ENCODE measurements around the gene CDADC1. TPM values are rescaled to one million over a fixed set of nuclear protein-coding genes. Genes with fewer than 3 reads are reported as not detected.

The CDADC1 gene
- total RNA-seq, 1 donor from 2014 or later = 7.2 TPM

DNA sequence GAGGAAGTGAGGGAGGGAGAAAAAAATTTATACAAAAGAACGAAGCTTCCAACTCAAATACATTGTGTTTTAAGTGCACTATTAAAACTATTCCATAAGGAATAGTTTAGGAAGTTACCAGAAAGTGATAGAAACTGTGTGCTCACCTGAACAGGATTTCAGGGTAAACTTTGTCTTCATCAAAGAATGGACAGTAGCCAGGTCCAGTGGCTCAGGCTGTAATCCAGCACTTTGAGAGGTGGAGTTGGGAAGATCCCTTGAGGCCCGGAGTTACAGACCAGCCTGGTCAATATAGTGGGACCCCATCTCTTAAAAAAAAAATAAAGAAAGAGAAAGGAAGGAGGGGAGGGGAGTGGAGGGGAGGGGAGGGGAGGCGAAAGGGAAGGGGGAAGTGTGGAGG is 13.0 kb upstream of the CDADC1 start:
- Mint-ChIP-seq H3K4me3 (ENCODE audit: unreplicated experiment) (no peak overlapping the region), H3K27me3 (ENCODE audit: low read depth, unreplicated experiment) (no peaks in the 10 kb centered on the region), H3K27ac (ENCODE audit: unreplicated experiment) (no peak overlapping the region), H3K9me3 (ENCODE audit: unreplicated experiment) (no peaks in the 10 kb centered on the region), H3K36me3 (ENCODE audit: low read depth, unreplicated experiment) (no peaks in the 10 kb centered on the region), H3K4me1 (ENCODE audit: low read depth, unreplicated experiment) (peaks cover 7% of the 10 kb centered on the region)
- DNase-seq (ENCODE audit: low read depth) (no peak), FAIRE-seq (no peak)
- Histone ChIP-seq H2AFZ (ENCODE audit: low read depth, low read length) (no peak overlapping the region), H3K9me3 (ENCODE audit: insufficient read depth, low read depth, low read length) (no peaks in the 10 kb centered on the region), H3K4me1 (ENCODE audit: insufficient read depth, low read length) (no peaks in the 10 kb centered on the region), H3K27ac (ENCODE audit: low read depth, low read length) (no peak overlapping the region), H3K4me2 (ENCODE audit: low read length) (no peak overlapping the region), H3K4me3 (ENCODE audit: insufficient read depth, low read depth, low read length) (no peak overlapping the region), H3K27me3 (ENCODE audit: insufficient read depth, low read length) (peaks cover 3% of the 10 kb centered on the region), H3K36me3 (ENCODE audit: insufficient read depth, low read length) (no peaks in the 10 kb centered on the region), H3K79me2 (ENCODE audit: insufficient read depth, low read length) (no peaks in the 10 kb centered on the region), H3K9ac (ENCODE audit: low read length) (no peak overlapping the region), H4K20me1 (ENCODE audit: insufficient read depth, low read length) (no peaks in the 10 kb centered on the region)
- TF ChIP-seq EZH2 (IDR thresholded peaks at IDR 0.05; ENCODE audit: insufficient read depth, low read length) = no peak
- TF ChIP-seq, protein P1, sequence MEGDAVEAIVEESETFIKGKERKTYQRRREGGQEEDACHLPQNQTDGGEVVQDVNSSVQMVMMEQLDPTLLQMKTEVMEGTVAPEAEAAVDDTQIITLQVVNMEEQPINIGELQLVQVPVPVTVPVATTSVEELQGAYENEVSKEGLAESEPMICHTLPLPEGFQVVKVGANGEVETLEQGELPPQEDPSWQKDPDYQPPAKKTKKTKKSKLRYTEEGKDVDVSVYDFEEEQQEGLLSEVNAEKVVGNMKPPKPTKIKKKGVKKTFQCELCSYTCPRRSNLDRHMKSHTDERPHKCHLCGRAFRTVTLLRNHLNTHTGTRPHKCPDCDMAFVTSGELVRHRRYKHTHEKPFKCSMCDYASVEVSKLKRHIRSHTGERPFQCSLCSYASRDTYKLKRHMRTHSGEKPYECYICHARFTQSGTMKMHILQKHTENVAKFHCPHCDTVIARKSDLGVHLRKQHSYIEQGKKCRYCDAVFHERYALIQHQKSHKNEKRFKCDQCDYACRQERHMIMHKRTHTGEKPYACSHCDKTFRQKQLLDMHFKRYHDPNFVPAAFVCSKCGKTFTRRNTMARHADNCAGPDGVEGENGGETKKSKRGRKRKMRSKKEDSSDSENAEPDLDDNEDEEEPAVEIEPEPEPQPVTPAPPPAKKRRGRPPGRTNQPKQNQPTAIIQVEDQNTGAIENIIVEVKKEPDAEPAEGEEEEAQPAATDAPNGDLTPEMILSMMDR (IDR thresholded peaks at IDR 0.05; ENCODE audit: insufficient read depth, low read depth, low read length) = no peak

DNA sequence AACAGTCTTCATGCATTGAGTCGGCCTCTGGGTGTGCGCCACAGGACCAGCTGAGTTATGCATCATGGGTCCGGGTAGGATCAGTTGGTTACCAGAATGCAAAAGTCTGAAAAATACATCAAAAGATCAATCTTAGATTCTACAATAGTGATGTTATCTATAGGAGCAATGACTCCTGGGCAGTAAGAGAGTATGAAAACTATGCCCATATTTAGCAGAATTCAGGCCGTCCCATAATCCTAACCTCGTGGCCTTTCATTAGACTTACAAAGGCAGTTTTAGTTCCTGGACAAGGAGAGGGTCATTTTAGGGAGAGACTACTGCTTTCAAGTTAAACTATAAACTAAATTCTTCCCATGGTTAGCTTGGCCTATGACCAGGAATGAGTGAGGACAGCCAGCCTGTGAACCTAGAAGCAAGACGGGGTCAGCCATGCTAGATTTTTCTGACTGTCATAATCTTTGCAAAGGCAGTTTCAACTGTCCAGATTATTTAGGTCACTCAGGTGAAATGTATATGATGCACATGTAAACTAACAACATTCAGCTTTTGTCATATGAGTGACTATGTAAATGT is 11.8 kb upstream of the CDADC1 start:
- Histone ChIP-seq H3K27ac (ENCODE audit: low read depth, low read length) (no peak overlapping the region), H3K4me1 (ENCODE audit: insufficient read depth, low read length) (no peaks in the 10 kb centered on the region), H3K79me2 (ENCODE audit: insufficient read depth, low read length) (no peaks in the 10 kb centered on the region), H4K20me1 (ENCODE audit: insufficient read depth, low read length) (no peaks in the 10 kb centered on the region), H3K4me2 (ENCODE audit: low read length) (no peak overlapping the region), H3K9me3 (ENCODE audit: insufficient read depth, low read depth, low read length) (no peaks in the 10 kb centered on the region), H3K27me3 (ENCODE audit: insufficient read depth, low read length) (peaks cover 3% of the 10 kb centered on the region), H3K36me3 (ENCODE audit: insufficient read depth, low read length) (no peaks in the 10 kb centered on the region), H3K9ac (ENCODE audit: low read length) (no peak overlapping the region), H3K4me3 (ENCODE audit: insufficient read depth, low read depth, low read length) (no peak overlapping the region), H2AFZ (ENCODE audit: low read depth, low read length) (no peak overlapping the region)
- Mint-ChIP-seq H3K27me3 (ENCODE audit: low read depth, unreplicated experiment) (no peaks in the 10 kb centered on the region), H3K4me1 (ENCODE audit: low read depth, unreplicated experiment) (peaks cover 7% of the 10 kb centered on the region), H3K9me3 (ENCODE audit: unreplicated experiment) (no peaks in the 10 kb centered on the region), H3K36me3 (ENCODE audit: low read depth, unreplicated experiment) (no peaks in the 10 kb centered on the region), H3K27ac (ENCODE audit: unreplicated experiment) (no peak overlapping the region), H3K4me3 (ENCODE audit: unreplicated experiment) (no peak overlapping the region)
- no peak for FAIRE-seq
- TF ChIP-seq, protein P1 (IDR thresholded peaks at IDR 0.05; ENCODE audit: insufficient read depth, low read depth, low read length) = no peak
- TF ChIP-seq EZH2 (IDR thresholded peaks at IDR 0.05; ENCODE audit: insufficient read depth, low read length) = no peak
- DNase-seq (ENCODE audit: low read depth) = no peak

DNA sequence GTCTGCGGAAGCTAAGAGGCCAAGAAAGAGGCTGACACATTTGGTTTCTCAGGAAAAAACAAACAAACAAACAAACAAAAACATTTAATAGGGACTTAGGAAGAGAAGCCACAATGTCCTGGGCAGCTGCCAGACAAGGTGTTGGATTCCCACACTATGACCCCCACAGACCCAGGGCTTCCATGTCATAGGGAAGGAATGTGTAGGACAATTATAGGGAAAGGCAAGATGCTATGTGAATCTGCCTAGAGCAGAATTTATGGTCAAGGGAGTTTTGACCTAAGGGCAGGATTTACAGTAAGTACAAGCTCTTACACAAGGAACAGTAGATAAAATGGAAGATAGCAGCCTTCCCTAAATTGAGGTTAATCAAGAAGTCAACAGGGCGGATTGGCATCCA is 9.1 kb upstream of the CDADC1 start:
- FAIRE-seq = no peak
- H3K4me3 ChIP-seq (ENCODE audit: insufficient read depth, low read depth, low read length) = no peak overlapping the region

More for the DNA sequence above, 9.1 kb upstream of the CDADC1 start:
- Mint-ChIP-seq H3K36me3 (ENCODE audit: low read depth, unreplicated experiment) (no peaks in the 10 kb centered on the region), H3K4me1 (ENCODE audit: low read depth, unreplicated experiment) (peaks cover 7% of the 10 kb centered on the region), H3K27me3 (ENCODE audit: low read depth, unreplicated experiment) (no peaks in the 10 kb centered on the region), H3K4me3 (ENCODE audit: unreplicated experiment) (no peak overlapping the region), H3K9me3 (ENCODE audit: unreplicated experiment) (peaks cover 3% of the 10 kb centered on the region), H3K27ac (ENCODE audit: unreplicated experiment) (no peak overlapping the region)
- no peak overlapping the region for H3K4me2 ChIP-seq (ENCODE audit: low read length)
- TF ChIP-seq EZH2 (IDR thresholded peaks at IDR 0.05; ENCODE audit: insufficient read depth, low read length) = no peak
- TF ChIP-seq, protein P1 (IDR thresholded peaks at IDR 0.05; ENCODE audit: insufficient read depth, low read depth, low read length) = no peak
- H3K27me3 ChIP-seq (ENCODE audit: insufficient read depth, low read length) = peaks cover 3% of the 10 kb centered on the region
- no peaks in the 10 kb centered on the region for H3K79me2 ChIP-seq (ENCODE audit: insufficient read depth, low read length)
- H3K9me3 ChIP-seq (ENCODE audit: insufficient read depth, low read depth, low read length) = no peaks in the 10 kb centered on the region
- H3K9ac ChIP-seq (ENCODE audit: low read length) = no peak overlapping the region
- H3K4me1 ChIP-seq (ENCODE audit: insufficient read depth, low read length) = no peaks in the 10 kb centered on the region
- H3K27ac ChIP-seq (ENCODE audit: low read depth, low read length) = no peak overlapping the region
- no peak overlapping the region for H2AFZ ChIP-seq (ENCODE audit: low read depth, low read length)
- H4K20me1 ChIP-seq (ENCODE audit: insufficient read depth, low read length) = no peaks in the 10 kb centered on the region
- H3K36me3 ChIP-seq (ENCODE audit: insufficient read depth, low read length) = no peaks in the 10 kb centered on the region
- DNase-seq (ENCODE audit: low read depth) = no peak
